RCC 7860 (cell line): ENCODE measurements around the gene ABHD2.
A peak's percentile ranks its signal among the peaks of the same experiment; 100 is the strongest.

Experiments used
- DNase-seq: peaks from one replicate; pipeline ENCODE4 v3.0.0-alpha.2; 2015; ENCODE audit warnings: low spot score
- FAIRE-seq: peaks from 2 replicates; lab custom pipeline; 2012; peaks lifted over from hg19 to GRCh38; lab: Jason Lieb, UNC

Gene ABHD2

DNA sequence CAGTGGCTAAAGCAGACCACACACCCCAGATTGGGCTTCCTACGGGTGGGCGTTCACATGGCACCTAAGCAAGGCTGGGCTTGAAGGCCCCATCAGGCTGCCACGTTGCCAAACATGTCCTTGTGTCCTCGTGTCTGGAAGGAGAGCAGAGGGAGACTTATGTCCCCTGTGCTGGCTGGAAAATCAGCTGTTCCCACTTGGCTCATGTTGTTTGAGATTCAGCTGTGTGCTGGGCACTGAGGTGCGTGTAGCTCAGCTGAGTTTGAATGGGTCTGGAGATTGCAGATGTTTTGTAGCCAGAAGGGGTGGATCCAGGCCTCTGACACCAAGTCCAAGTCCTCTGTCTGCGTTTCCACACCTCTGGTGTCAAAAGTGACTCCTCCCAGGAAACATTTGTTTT, 98.5 kb downstream of the ABHD2 start:
- no peak for FAIRE-seq
- no peak for DNase-seq

DNA sequence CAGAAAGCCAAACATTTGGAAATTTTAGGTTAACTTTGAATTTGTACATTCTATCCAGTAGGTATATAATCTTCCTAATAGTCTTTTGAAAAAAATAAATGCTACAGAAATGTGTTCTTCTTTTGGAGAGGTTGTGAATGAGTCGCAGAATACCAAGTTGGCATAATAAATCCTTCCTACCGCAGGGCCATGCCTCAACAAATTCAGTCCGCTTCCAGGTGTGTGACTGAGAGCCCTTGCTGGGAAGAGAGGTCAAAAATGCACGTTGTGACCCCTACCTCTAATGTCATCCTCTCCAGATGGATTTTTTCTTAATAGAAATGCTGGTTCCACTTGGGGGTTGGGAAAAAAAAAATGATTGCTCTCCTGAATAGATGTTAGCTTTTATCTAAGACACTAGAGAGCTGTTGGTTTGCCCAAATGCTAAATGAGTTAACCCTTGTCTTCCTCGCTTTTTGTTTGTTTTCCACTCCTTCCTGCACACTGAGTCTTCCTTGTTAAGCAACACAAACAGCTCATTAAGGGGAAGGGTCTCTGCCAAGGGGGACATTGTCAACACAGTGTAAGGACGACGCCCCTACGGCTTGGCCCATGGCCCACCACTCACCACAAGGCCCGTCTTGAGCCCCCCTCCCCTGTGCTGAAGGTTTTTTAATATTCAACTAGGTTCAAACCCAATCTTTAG, 99.2 kb downstream of the ABHD2 start:
- DNase-seq (peak; percentile 13), FAIRE-seq (peak; percentile 54)

- peak; percentile 52 for DNase-seq
- FAIRE-seq = peak; percentile 52
Measured at GRCh38 chr15:89187986-89188514, 99.8 kb downstream of the ABHD2 start.

GRCh38 chr15:89192136-89192535, 103.9 kb downstream of the ABHD2 start:
- FAIRE-seq = no peak

DNA sequence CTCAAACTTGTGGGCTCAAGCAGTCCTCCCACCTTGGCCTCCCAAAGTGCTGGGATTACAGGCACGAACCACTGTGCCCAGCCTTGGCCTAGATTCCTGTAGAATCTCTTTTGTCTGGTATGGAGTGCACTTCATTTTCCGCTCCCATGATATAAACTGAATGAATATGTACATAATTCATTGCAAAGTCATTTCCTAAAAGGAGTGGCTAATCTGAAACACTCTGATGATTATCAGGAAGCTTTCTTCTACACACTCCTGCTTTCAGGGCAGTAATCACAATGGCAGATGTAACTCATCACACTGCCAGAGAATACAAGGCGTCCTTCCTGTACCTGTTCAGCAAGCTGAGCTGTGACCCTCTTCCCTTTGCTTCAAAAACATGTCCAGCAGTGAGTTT, 104.5 kb downstream of the ABHD2 start:
- DNase-seq (no peak), FAIRE-seq (no peak)

More at GRCh38 chr15:89192136-89192535, 103.9 kb downstream of the ABHD2 start:
- no peak for DNase-seq

DNA sequence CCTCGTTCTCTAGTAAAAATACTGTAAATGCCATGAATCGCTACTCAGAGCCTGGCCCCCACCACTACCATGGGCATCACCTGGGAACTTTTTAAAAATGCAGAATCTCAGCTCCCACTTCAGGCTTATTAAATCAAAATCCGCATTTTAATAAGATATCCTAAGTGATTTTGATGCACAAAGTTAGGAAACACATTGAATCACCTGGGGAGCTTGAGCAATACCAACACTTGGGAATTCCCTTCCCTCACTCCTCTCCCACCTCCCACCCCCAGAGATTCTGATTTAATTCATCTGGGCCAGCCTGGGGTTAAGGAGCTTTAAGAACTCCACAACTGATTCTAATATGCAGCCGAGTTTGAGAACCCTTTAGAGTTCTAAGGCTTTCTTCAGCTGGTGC, 106.4 kb downstream of the ABHD2 start:
- no peak for FAIRE-seq

DNA sequence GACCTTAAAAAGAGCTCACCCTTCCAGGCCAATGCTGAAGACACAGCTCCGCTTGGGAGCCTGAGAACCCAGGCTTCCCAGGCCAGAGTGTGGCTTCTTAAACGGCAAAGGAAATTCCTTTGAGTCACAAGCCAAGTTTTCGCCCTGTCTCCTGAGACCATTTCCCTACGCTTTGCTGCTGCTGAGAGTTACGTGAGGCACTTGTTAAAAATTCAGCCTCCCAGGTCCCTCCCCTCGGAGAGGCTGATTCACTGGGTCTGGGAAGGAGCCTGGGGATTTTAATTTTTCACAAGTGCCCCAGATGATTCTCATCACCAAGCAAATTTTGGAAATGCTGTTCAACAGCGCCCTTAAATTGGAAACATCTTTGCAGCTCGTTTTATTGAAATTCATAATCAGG, 107.6 kb downstream of the ABHD2 start:
- FAIRE-seq (no peak), DNase-seq (no peak)

More for the DNA sequence above, 106.4 kb downstream of the ABHD2 start:
- DNase-seq = no peak

GRCh38 chr15:89196241-89196640, 108.0 kb downstream of the ABHD2 start:
- DNase-seq = no peak
- no peak for FAIRE-seq

- no peak for FAIRE-seq
- no peak for DNase-seq
Measured at GRCh38 chr15:89196994-89197393, 108.7 kb downstream of the ABHD2 start.

- FAIRE-seq (no peak), DNase-seq (no peak)
Measured at GRCh38 chr15:89197503-89197971, 109.3 kb downstream of the ABHD2 start.

DNA sequence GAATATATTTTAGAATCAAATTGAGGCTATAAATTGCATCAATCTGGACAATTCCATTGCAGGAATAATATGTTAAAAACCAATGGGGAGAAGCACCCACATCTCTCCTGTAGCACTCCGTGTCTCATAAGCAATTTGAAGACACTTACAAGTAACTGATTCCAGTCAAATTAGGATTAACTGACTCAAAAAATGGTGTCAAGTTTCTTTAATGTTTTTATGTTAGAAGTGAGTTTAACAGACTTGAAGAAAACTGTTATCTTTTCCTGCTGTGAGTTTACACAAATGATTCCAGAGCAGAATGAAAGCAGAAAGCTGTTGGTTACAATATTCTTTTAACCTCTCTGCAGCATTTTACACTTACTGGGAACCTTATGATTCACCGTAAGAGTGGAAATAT, 109.9 kb downstream of the ABHD2 start:
- FAIRE-seq = no peak
- no peak for DNase-seq

- FAIRE-seq (no peak), DNase-seq (no peak)
Measured at GRCh38 chr15:89198934-89199333, 110.7 kb downstream of the ABHD2 start.

DNA sequence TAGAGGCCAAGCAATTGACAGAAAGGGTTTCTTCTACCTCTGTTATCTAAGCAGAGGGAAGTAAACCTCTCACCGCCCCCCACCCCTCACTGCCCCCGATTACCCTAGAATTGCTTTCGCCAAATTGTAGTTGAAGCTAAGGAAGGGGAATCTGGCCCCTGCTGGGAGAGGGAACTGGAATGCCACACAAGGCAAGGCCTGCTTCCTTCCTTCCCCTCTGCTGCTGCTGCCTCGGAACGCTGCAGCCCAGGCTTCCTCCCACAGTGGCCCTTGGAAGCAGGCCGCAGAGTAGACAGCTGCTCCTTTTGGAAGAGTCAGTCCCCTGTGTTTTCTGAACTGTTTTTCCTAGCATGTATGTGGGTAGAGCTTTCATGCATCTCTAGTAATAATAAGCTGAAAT, 111.5 kb downstream of the ABHD2 start:
- FAIRE-seq (no peak), DNase-seq (no peak)

DNA sequence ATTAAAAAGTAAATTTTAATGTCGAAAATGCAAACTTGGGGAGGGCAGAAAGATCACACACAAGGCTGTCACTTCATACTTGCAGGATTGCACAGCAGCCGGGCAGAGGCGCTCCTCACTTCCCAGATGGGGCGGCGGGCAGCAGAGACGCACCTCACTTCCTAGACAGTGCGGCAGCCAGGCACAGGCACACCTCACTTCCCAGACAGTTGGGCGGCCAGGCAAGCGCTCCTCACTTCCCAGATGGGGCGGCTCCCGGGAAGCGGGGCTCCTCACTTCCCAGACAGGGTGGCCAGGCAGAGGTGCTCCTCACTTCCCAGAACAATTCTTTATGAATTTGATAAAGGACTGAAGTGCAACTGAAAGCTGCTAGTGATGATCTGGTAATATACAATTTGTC, 111.9 kb downstream of the ABHD2 start:
- FAIRE-seq = no peak

GRCh38 chr15:89201465-89202005, 113.3 kb downstream of the ABHD2 start:
- no peak for FAIRE-seq
- no peak for DNase-seq

More for the DNA sequence above, 111.9 kb downstream of the ABHD2 start:
- DNase-seq = no peak

GRCh38 chr15:89203705-89204273, 115.5 kb downstream of the ABHD2 start:
- FAIRE-seq (no peak), DNase-seq (no peak)

DNA sequence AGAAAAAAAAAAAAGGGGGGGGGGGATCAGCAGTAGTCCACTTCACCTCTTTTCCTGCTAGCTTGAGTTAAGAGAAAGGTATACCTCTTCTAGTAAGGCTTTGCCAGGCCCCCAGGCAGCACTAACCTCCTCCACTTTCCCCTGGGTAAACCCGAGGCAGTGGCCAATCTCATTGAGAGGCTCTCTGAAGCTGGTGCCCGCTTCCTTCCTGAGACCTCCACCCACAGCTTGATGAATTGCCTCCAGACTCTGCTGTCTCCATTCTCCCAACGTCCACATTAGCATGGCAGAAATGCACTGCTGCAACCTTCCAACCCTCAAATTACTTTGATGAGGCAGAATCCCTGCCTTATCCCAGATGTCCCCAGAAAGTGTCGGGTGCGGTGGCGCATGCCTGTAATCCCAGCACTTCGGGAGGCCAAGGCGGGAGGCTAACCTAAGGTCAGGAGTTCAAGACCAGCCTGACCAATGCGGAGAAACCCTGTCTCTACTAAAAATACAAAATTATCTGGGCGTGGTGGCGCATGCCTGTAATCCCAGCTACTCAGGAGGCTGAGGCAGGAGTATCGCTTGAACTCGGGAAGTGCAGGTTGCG, 117.8 kb downstream of the ABHD2 start:
- DNase-seq = no peak
- no peak for FAIRE-seq

- DNase-seq (peak; percentile 40), FAIRE-seq (no peak)
Measured at GRCh38 chr15:89206908-89207331, 118.7 kb downstream of the ABHD2 start.

GRCh38 chr15:89208256-89208655, 120.0 kb downstream of the ABHD2 start:
- no peak for FAIRE-seq
- no peak for DNase-seq

DNA sequence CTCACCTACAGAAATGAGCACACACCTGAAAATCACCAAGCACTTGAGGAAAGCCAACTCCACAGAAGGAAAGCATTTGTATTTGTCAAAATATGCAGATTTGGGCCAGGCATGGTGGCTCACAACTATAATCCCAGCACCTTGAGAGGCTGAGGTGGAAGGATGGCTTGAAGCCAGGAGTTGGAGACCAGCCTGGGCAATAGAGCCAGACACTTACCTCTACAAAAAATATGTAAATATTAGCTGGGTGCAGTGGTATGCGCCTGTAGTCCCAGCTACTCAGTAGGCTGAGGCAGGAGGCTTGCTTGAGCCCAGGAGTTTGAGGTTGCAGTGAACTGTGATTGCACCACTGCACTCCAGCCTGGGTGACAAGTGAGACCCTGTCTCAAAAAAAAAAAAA, 120.8 kb downstream of the ABHD2 start:
- no peak for FAIRE-seq

GRCh38 chr15:89211678-89212170, 123.5 kb downstream of the ABHD2 start:
- no peak for DNase-seq
- no peak for FAIRE-seq

More for the DNA sequence above, 120.8 kb downstream of the ABHD2 start:
- DNase-seq = no peak
